ENCODE measurements around the gene POLDIP2.

The POLDIP2 gene

GRCh38 chr17:28357061-28357900, at the start of gene POLDIP2:
TSS of gene POLDIP2 (minus strand) at chr17:28357527. CDS start at chr17:28357448, 79 bp downstream.
- in situ Hi-C loops (cut with MboI; ENCODE audit: low sequenced_read_pairs), result no loop called here

- in situ Hi-C loops (cut with MboI; ENCODE audit: low sequenced_read_pairs), result no loop called here
Observed at GRCh38 chr17:28406473-28406814, 49.1 kb upstream of the POLDIP2 start.

- in situ Hi-C loops (cut with MboI; ENCODE audit: low sequenced_read_pairs), result no loop called here
Observed at GRCh38 chr17:28405632-28406472, 48.5 kb upstream of the POLDIP2 start, which contains the start of gene SLC46A1. TSS of gene SLC46A1 (minus strand) at chr17:28406212. CDS start at chr17:28406114, 98 bp downstream.

- in situ Hi-C loops (cut with MboI; ENCODE audit: low sequenced_read_pairs), result no loop called here
Observed at GRCh38 chr17:28404812-28405570, 47.7 kb upstream of the POLDIP2 start.

- in situ Hi-C loops (cut with MboI; ENCODE audit: low sequenced_read_pairs), result no loop called here
Observed at GRCh38 chr17:28404461-28404811, 47.1 kb upstream of the POLDIP2 start.

GRCh38 chr17:28404007-28404406, 46.7 kb upstream of the POLDIP2 start:
- in situ Hi-C loops (cut with MboI; ENCODE audit: low sequenced_read_pairs), result no loop called here

GRCh38 chr17:28402844-28403243, 45.5 kb upstream of the POLDIP2 start:
- in situ Hi-C loops (cut with MboI; ENCODE audit: low sequenced_read_pairs), result no loop called here

GRCh38 chr17:28402224-28402630, 44.9 kb upstream of the POLDIP2 start:
- in situ Hi-C loops (cut with MboI; ENCODE audit: low sequenced_read_pairs), result no loop called here

GRCh38 chr17:28399808-28400207, 42.5 kb upstream of the POLDIP2 start:
- in situ Hi-C loops (cut with MboI; ENCODE audit: low sequenced_read_pairs), result no loop called here

- in situ Hi-C loops (cut with MboI; ENCODE audit: low sequenced_read_pairs), result no loop called here
Observed at GRCh38 chr17:28398280-28398981, 41.1 kb upstream of the POLDIP2 start.

GRCh38 chr17:28397687-28398279, 40.5 kb upstream of the POLDIP2 start:
- in situ Hi-C loops (cut with MboI; ENCODE audit: low sequenced_read_pairs), result no loop called here

GRCh38 chr17:28397275-28397674, 39.9 kb upstream of the POLDIP2 start:
- in situ Hi-C loops (cut with MboI; ENCODE audit: low sequenced_read_pairs), result no loop called here

- in situ Hi-C loops (cut with MboI; ENCODE audit: low sequenced_read_pairs), result no loop called here
Observed at GRCh38 chr17:28396635-28397239, 39.4 kb upstream of the POLDIP2 start.

- in situ Hi-C loops (cut with MboI; ENCODE audit: low sequenced_read_pairs), result no loop called here
Observed at GRCh38 chr17:28395968-28396367, 38.6 kb upstream of the POLDIP2 start.

GRCh38 chr17:28395426-28395825, 38.1 kb upstream of the POLDIP2 start:
- in situ Hi-C loops (cut with MboI; ENCODE audit: low sequenced_read_pairs), result no loop called here

GRCh38 chr17:28394337-28395116, 37.2 kb upstream of the POLDIP2 start:
- in situ Hi-C loops (cut with MboI; ENCODE audit: low sequenced_read_pairs), result no loop called here

GRCh38 chr17:28392491-28392890, 35.2 kb upstream of the POLDIP2 start:
- in situ Hi-C loops (cut with MboI; ENCODE audit: low sequenced_read_pairs), result no loop called here

GRCh38 chr17:28391401-28391800, 34.1 kb upstream of the POLDIP2 start:
- in situ Hi-C loops (cut with MboI; ENCODE audit: low sequenced_read_pairs), result no loop called here

GRCh38 chr17:28390984-28391383, 33.7 kb upstream of the POLDIP2 start:
- in situ Hi-C loops (cut with MboI; ENCODE audit: low sequenced_read_pairs), result no loop called here
